Left lung (tissue), 10 donors: ENCODE data around the gene KHNYN. TPM values are rescaled to one million over a fixed set of nuclear protein-coding genes. Genes with fewer than 3 reads are reported as not detected.
A peak's percentile ranks its signal among the peaks of the same experiment; 100 is the strongest.

ENCODE experiments used
- ATAC-seq: fragments of 200-7000 bp; cut with Tn5 transposase; one replicate; pipeline ENCODE4 v1.9.1; 2020; ENCODE audit warnings: moderate library complexity
- DNase-seq, 4 donors: peaks; one replicate each; pipeline ENCODE4 v3.0.0-alpha.2; 2013 to 2020
- H3K27ac ChIP-seq, 2 donors: fragments of 200-600 bp; sonication (generic) in 1 of 2; one replicate each; pipeline versions ENCODE4 v1.5.0 to v1.8.0; 2020 to 2021
- H3K27me3 ChIP-seq, 2 donors: fragments of 200-600 bp; sonication (generic) in 1 of 2; one replicate each; pipeline versions ENCODE4 v1.5.0 to v1.8.0; 2020 to 2021
- H3K36me3 ChIP-seq, 2 donors: fragments of 200-600 bp; sonication (generic) in 1 of 2; one replicate each; pipeline versions ENCODE4 v1.5.0 to v1.8.0; 2020 to 2021
- H3K4me1 ChIP-seq, 2 donors: fragments of 200-600 bp; one replicate each; pipeline ENCODE4 v1.8.0; 2021
- H3K4me3 ChIP-seq, 2 donors: fragments of 200-600 bp; sonication (generic) in 1 of 2; one replicate each; pipeline versions ENCODE4 v1.5.0 to v1.8.0; 2020 to 2021; ENCODE audit warnings: mild to moderate bottlenecking in 1 of 2
- H3K9me3 ChIP-seq, 2 donors: fragments of 200-600 bp; sonication (generic) in 1 of 2; one replicate each; pipeline versions ENCODE4 v1.5.0 to v1.8.0; 2020 to 2021
- intact Hi-C, 2 donors: fragments of 100-400 bp; cut with DNase I; formaldehyde crosslinking; loops; one replicate each; pipeline versions ENCODE4 v1.11.2 to v1.14.2; 2022
- polyA plus RNA-seq, 6 donors: library from polyadenylated mRNA; unstranded; fragments of 120-200 nt; gene quantifications; one replicate each; pipeline ENCODE4 v1.2.1, GENCODE V29; 2013; ENCODE audit not compliant: insufficient read length in 6 of 6
- total RNA-seq, 2 donors: library from RNA; stranded (reverse); fragmentation: NEBNext Ultra II Directional; extraction: Animal tissue kit (Norgen Biotek cat#: 25700); gene quantifications; one replicate each; pipeline ENCODE4 v1.2.1, GENCODE V29; 2021
- TF ChIP-seq, protein P1 (sequence below), 2 donors: fragments of 200-600 bp; sonication (generic) in 1 of 2; IDR thresholded peaks; one replicate each; pipeline versions ENCODE4 v1.5.0 to v1.8.0; 2021; ENCODE audit warnings: antibody characterized with exemption in 2 of 2
- donor health status: DM: no; HTN: yes; CAD: no.
- donor health status: DM: no; HTN: no; CAD: no.

KHNYN gene
- total and polyA plus RNA-seq, 8 donors = 46.8 to 56.6 (median 49.7) TPM

DNA sequence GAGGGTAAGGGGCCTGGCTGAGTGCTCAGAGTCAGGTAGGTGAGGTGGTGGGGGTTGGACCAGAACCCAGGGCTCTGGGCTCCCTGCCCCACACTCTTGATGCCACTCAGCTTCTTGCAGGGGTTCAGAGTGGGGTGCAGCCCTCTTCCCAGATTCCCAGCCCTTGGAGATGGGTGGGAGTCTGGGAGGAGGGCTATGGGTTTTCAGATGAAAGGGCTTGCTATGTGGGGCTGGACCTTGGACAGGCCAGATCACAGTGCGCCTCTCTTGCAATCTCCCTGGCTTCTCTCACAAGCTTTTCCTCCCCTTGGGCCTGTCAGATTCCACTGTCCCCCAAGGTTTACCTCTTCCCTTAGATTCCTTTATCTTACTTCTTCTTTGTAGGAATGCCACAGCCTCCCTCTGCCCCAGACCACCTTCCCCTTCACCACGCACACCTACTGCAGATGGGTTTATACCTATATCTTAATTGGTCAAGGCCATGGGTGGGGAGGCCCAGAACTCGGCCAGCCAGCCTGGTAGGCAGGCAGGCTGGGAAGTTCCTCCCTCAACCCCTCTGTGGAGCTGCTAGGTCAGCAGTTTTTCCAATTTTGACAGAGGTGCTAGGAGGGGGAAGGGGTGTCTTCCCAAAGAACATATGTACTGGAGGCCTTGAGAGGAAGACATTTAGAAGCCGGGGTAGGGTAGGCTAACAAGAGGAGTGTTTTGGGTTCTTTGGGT lies 29.6 kb upstream of the KHNYN start:
- H3K9me3 ChIP-seq = no peaks in the 10 kb centered on the region
- intact Hi-C loops = no loop called here
- TF ChIP-seq, protein P1, sequence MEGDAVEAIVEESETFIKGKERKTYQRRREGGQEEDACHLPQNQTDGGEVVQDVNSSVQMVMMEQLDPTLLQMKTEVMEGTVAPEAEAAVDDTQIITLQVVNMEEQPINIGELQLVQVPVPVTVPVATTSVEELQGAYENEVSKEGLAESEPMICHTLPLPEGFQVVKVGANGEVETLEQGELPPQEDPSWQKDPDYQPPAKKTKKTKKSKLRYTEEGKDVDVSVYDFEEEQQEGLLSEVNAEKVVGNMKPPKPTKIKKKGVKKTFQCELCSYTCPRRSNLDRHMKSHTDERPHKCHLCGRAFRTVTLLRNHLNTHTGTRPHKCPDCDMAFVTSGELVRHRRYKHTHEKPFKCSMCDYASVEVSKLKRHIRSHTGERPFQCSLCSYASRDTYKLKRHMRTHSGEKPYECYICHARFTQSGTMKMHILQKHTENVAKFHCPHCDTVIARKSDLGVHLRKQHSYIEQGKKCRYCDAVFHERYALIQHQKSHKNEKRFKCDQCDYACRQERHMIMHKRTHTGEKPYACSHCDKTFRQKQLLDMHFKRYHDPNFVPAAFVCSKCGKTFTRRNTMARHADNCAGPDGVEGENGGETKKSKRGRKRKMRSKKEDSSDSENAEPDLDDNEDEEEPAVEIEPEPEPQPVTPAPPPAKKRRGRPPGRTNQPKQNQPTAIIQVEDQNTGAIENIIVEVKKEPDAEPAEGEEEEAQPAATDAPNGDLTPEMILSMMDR (IDR thresholded peaks at IDR 0.05) = no peak
- peaks cover 6 to 40% of the 10 kb centered on the region in 2 donors for H3K4me1 ChIP-seq
- ATAC-seq (no peak), DNase-seq (peak in 1 of 4 donors; percentile 61)
- H3K4me3 ChIP-seq = peak overlapping the region; percentile 57 to 61
- peak overlapping the region in 1 of 2 donors; percentile 68 for H3K27ac ChIP-seq
- H3K36me3 ChIP-seq = no peaks in the 10 kb centered on the region
- no peaks in the 10 kb centered on the region for H3K27me3 ChIP-seq

DNA sequence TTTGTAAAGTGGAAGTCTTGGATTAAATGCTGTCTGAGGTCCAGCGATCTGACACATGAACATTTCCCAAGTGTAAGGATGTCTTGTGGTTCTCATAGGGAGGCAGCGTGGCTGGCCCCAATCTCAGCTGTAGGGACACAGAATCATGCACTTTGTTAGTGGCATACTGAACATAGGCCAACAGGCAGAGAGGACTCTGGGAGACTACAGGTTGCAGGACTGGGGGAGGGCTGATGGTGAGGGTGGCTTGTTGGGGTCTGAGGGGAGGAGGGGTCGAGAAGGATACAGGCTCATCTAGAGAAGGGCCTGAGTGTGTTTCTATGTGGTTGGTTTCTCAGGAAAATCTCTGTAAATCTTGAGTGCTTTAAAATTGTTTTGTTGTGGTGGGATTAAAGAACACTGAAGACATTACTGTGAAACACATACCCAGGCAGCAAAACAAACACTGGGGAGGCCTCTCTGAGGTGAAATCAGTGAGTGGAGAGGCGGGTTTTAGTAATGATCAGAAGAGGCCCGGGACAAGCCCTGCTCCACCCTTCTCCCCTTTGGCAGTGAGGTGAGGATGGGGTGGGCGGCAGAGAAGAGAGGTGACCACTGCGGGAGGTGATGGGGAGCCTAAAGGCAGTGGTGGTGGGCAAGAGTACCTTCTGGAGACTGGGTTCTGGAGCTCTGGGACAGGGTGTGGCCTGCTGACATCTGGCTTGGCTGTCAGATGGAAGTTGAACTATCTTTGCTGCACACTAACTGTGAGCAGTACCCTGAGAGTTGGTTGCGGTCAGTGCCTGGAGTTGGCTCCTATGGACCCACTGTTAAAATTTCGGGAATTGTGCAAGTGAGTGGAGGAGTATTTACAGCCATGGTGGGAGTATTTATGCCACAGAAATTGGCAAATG lies 27.7 kb upstream of the KHNYN start:
- H3K36me3 ChIP-seq = no peaks in the 10 kb centered on the region
- peaks cover 6 to 40% of the 10 kb centered on the region in 2 donors for H3K4me1 ChIP-seq
- intact Hi-C loops = no loop called here
- no peak for ATAC-seq
- TF ChIP-seq, protein P1 (IDR thresholded peaks at IDR 0.05) = no peak
- H3K27ac ChIP-seq = no peak overlapping the region
- no peaks in the 10 kb centered on the region for H3K27me3 ChIP-seq
- no peaks in the 10 kb centered on the region for H3K9me3 ChIP-seq
- no peak for DNase-seq
- no peak overlapping the region for H3K4me3 ChIP-seq

DNA sequence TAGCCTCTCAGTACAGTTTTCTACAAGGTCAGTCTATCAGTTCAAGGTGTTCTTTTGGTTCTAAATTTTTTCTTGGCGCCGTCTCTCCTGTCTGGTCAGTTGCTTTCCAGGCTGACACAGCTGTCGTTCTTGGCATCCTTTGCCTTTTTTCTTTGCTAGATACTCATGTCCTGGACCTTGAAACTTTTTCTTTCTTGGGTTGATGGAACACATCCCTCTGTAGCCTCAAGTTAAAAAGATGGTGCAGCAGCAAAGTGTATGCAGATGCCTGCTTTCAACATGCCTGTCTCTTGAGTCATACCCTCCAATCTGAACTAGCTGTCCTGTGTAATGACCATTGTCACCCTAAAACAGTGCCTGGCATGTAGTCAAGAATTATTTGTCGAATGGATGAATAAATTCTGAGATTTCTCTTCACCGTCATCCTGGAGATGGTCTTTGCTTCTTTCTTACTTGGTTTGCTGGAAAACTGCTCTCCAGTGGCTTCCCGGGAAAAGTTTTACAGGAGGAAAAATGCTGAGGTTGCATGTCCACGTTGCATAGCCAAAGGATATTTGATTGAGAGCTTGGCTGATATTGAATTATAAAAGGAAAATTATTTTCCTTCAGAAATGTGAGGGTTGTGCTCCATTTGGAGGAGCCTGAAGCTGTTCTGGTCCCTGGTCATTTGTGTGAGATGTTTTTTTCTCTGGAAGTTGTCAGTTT lies 26.3 kb upstream of the KHNYN start:
- H3K4me1 ChIP-seq = peaks cover 6 to 30% of the 10 kb centered on the region in 2 donors
- intact Hi-C loops = no loop called here
- peak overlapping the region in 1 of 2 donors; percentile 8 for H3K27ac ChIP-seq
- DNase-seq (peak in 2 of 4 donors; percentile 54 to 84), ATAC-seq (no peak)
- TF ChIP-seq, protein P1 (IDR thresholded peaks at IDR 0.05) = no peak
- H3K27me3 ChIP-seq = no peaks in the 10 kb centered on the region
- H3K4me3 ChIP-seq = no peak overlapping the region
- no peaks in the 10 kb centered on the region for H3K36me3 ChIP-seq
- H3K9me3 ChIP-seq = no peaks in the 10 kb centered on the region

DNA sequence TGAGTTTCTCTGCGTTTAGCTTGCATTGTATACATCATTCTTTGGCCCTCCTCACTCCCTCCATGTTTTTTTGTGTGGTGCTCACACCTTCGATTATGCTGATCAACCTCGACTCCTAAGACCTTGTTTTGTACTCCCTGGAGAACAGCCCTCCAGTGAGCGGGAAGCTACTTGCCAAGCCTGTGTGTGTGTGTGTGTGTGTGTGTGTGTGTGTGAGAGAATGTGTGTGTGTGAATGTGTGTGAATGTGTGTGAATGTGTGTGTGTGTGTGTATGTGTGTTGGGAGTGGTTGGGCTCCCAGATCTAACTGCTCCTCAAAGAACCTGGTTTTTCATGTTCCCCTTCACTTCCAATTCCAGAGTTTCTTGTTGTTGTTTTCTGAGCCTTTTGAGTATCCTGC lies 24.9 kb upstream of the KHNYN start:
- no peak for ATAC-seq
- Histone ChIP-seq H3K9me3 (no peaks in the 10 kb centered on the region), H3K27me3 (no peaks in the 10 kb centered on the region), H3K4me1 (peaks cover 6 to 18% of the 10 kb centered on the region in 2 donors), H3K4me3 (no peak overlapping the region), H3K36me3 (no peaks in the 10 kb centered on the region), H3K27ac (no peak overlapping the region)
- TF ChIP-seq, protein P1 (IDR thresholded peaks at IDR 0.05) = no peak
- intact Hi-C loops = no loop called here
- DNase-seq = no peak
